Neuronal stem cell (in vitro differentiated cells): Measurements from ENCODE around the gene TUB.

Experiments
- DNase-seq: peaks from one replicate; pipeline ENCODE4 v3.0.0-alpha.2; 2013; ENCODE audit warnings: low spot score
- H2AFZ ChIP-seq: one replicate; pipeline ENCODE4 v1.6.1; 2013; ENCODE audit warnings: mild to moderate bottlenecking, low read length, inconsistent platforms
- H2AK5ac ChIP-seq: 2 replicates; pipeline ENCODE4 v1.6.1; 2013; ENCODE audit warnings: low read depth, mild to moderate bottlenecking, inconsistent platforms, low read length, moderate library complexity, mixed read lengths
- H2BK120ac ChIP-seq: 2 replicates; pipeline ENCODE4 v1.6.1; 2013; ENCODE audit warnings: low read depth, mild to moderate bottlenecking, inconsistent platforms, low read length, moderate library complexity, mixed read lengths
- H2BK12ac ChIP-seq: one replicate; pipeline ENCODE4 v1.6.1; 2013; ENCODE audit warnings: low read length, inconsistent platforms
- H2BK15ac ChIP-seq: 2 replicates; pipeline ENCODE4 v1.6.1; 2013; ENCODE audit warnings: mild to moderate bottlenecking, low read length, inconsistent platforms, mixed read lengths
- H2BK5ac ChIP-seq: one replicate; pipeline ENCODE4 v1.6.1; 2013; ENCODE audit warnings: inconsistent platforms, mild to moderate bottlenecking, low read length, moderate library complexity
- H3K14ac ChIP-seq: one replicate; pipeline ENCODE4 v1.6.1; 2013; ENCODE audit warnings: low read length, inconsistent platforms
- H3K18ac ChIP-seq: 2 replicates; pipeline ENCODE4 v1.6.1; 2013; ENCODE audit warnings: low read length, inconsistent platforms
- H3K23ac ChIP-seq: 2 replicates; pipeline ENCODE4 v1.6.1; 2013; ENCODE audit warnings: low read depth, mild to moderate bottlenecking, mixed read lengths, low read length, inconsistent platforms; ENCODE audit not compliant: poor library complexity
- H3K27ac ChIP-seq: replicated peaks from 3 replicates; pipeline ENCODE4 v1.5.1; 2013; ENCODE audit warnings: low read length, inconsistent platforms
- H3K27me3 ChIP-seq, 3 experiments: 2 replicates each; pipeline ENCODE4 v1.6.1; 2013; ENCODE audit warnings: low read length in 3 of 3, mild to moderate bottlenecking in 2 of 3, inconsistent platforms in 1 of 3, low read depth in 1 of 3, mixed read lengths in 1 of 3, moderate library complexity in 1 of 3; ENCODE audit not compliant: control insufficient read depth in 3 of 3, insufficient read depth in 3 of 3
- H3K36me3 ChIP-seq, 2 donors: replicated peaks in 1 of 2; 2 replicates each; pipeline ENCODE4 v1.6.1; 2013; ENCODE audit warnings: low read length in 2 of 2; ENCODE audit not compliant: control insufficient read depth in 2 of 2, insufficient read depth in 2 of 2
- H3K4ac ChIP-seq: 2 replicates; pipeline ENCODE4 v1.6.1; 2013; ENCODE audit warnings: inconsistent platforms, mild to moderate bottlenecking, low read length, moderate library complexity
- H3K4me1 ChIP-seq, 2 donors: 1 replicate in 1 of 2; 2 replicates in 1 of 2; pipeline ENCODE4 v1.6.1; 2013; ENCODE audit warnings: low read length in 2 of 2, low read depth in 1 of 2; ENCODE audit not compliant: control insufficient read depth in 2 of 2, insufficient read depth in 1 of 2
- H3K4me2 ChIP-seq: one replicate; pipeline ENCODE4 v1.6.1; 2013; ENCODE audit warnings: mild to moderate bottlenecking, low read length, inconsistent platforms; ENCODE audit not compliant: insufficient read depth, poor library complexity, severe bottlenecking
- H3K4me3 ChIP-seq, 2 donors: 2 replicates each; pipeline ENCODE4 v1.5.1; 2013; ENCODE audit warnings: low read length in 2 of 2, mild to moderate bottlenecking in 2 of 2, inconsistent platforms in 1 of 2, moderate library complexity in 1 of 2
- H3K79me1 ChIP-seq: one replicate; pipeline ENCODE4 v1.6.1; 2013; ENCODE audit warnings: low read depth, mild to moderate bottlenecking, inconsistent platforms, low read length, moderate library complexity
- H3K9ac ChIP-seq: one replicate; pipeline ENCODE4 v1.6.1; 2013; ENCODE audit warnings: mild to moderate bottlenecking, low read depth, low read length, inconsistent platforms; ENCODE audit not compliant: poor library complexity
- H3K9me3 ChIP-seq, 2 donors: replicated peaks in 1 of 2; 2 replicates each; pipeline versions ENCODE3 to v1.6.1; 2013; ENCODE audit warnings: low read length in 2 of 2, mild to moderate bottlenecking in 2 of 2, inconsistent platforms in 1 of 2, low read depth in 1 of 2, mixed read lengths in 1 of 2, moderate library complexity in 1 of 2; ENCODE audit not compliant: control insufficient read depth in 2 of 2, insufficient read depth in 1 of 2
- H4K8ac ChIP-seq: one replicate; pipeline ENCODE4 v1.6.1; 2013; ENCODE audit warnings: low read depth, mild to moderate bottlenecking, inconsistent platforms, low read length, moderate library complexity
- H4K91ac ChIP-seq: one replicate; pipeline ENCODE4 v1.6.1; 2013; ENCODE audit warnings: low read length, low read depth, mild to moderate bottlenecking, inconsistent platforms; ENCODE audit not compliant: poor library complexity
- WGBS, 2 donors: extraction: QIAGEN DNeasy Blood & Tissue Kit; methylation state at CpG; one replicate each; pipeline ENCODE4 v1.1.7; 2013; ENCODE audit warnings: missing lambda C conversion rate in 2 of 2, mixed read lengths in 1 of 2; ENCODE audit not compliant: insufficient read length in 2 of 2, insufficient replicate concordance in 1 of 2; ENCODE audit errors: extremely low coverage in 2 of 2; 5-methylcytosine and 5-hydroxymethylcytosine counted together

TUB gene

GRCh38 chr11:8035200-8035855, 45.7 kb upstream of the TUB start:
- Histone ChIP-seq H4K8ac (no peak overlapping the region), H3K79me1 (peaks cover 3% of the 10 kb centered on the region), H3K36me3 (no peaks in the 10 kb centered on the region), H2BK120ac (no peak overlapping the region), H3K4me1 (peaks cover 12 to 24% of the 10 kb centered on the region in 2 donors), H2AFZ (peak overlapping the region; percentile 31), H3K14ac (peak overlapping the region; percentile 58), H2AK5ac (peak overlapping the region; percentile 37), H3K4me2 (no peak overlapping the region), H3K18ac (peak overlapping the region; percentile 44), H2BK12ac (no peak overlapping the region), H3K4me3 (no peak overlapping the region), H3K27me3 (peaks cover 0 to 40% (median 0%) of the 10 kb centered on the region in 3 experiments), H3K4ac (no peak overlapping the region), H3K9ac (peak overlapping the region; percentile 24), H3K9me3 (no peaks in the 10 kb centered on the region), H2BK15ac (peak overlapping the region; percentile 30), H2BK5ac (no peak overlapping the region), H4K91ac (peak overlapping the region; percentile 9), H3K23ac (no peak overlapping the region), H3K27ac (no peak overlapping the region)
- DNase-seq: no peak
- no CpG with 5 or more reads among the region's 11 CpGs for WGBS, 2 donors

GRCh38 chr11:8036002-8036802, 44.8 kb upstream of the TUB start:
- Histone ChIP-seq H3K4me1 (peaks cover 12 to 24% of the 10 kb centered on the region in 2 donors), H3K79me1 (peaks cover 3% of the 10 kb centered on the region), H3K4me3 (no peak overlapping the region), H3K27ac (no peak overlapping the region), H3K14ac (no peak overlapping the region), H2BK12ac (no peak overlapping the region), H3K4ac (no peak overlapping the region), H2BK15ac (peak overlapping the region; percentile 30), H2AK5ac (peak overlapping the region; percentile 27), H2BK5ac (no peak overlapping the region), H3K27me3 (peaks cover 0 to 31% (median 0%) of the 10 kb centered on the region in 3 experiments), H3K18ac (peak overlapping the region; percentile 34), H2BK120ac (no peak overlapping the region), H3K4me2 (no peak overlapping the region), H3K36me3 (no peaks in the 10 kb centered on the region), H3K9ac (no peak overlapping the region), H2AFZ (no peak overlapping the region), H3K23ac (peak overlapping the region; percentile 66), H3K9me3 (no peaks in the 10 kb centered on the region), H4K8ac (no peak overlapping the region), H4K91ac (peak overlapping the region; percentile 9)
- WGBS, 2 donors: no CpG with 5 or more reads among the region's 5 CpGs
- DNase-seq: no peak

GRCh38 chr11:8036986-8037385, 44.0 kb upstream of the TUB start:
- Histone ChIP-seq H2BK15ac (no peak overlapping the region), H3K4me2 (no peak overlapping the region), H3K27me3 (peaks cover 0 to 23% (median 0%) of the 10 kb centered on the region in 3 experiments), H3K4ac (no peak overlapping the region), H3K27ac (no peak overlapping the region), H4K8ac (no peak overlapping the region), H3K4me1 (peaks cover 12 to 24% of the 10 kb centered on the region in 2 donors), H4K91ac (no peak overlapping the region), H2BK5ac (no peak overlapping the region), H2BK120ac (no peak overlapping the region), H3K14ac (no peak overlapping the region), H3K9ac (no peak overlapping the region), H3K9me3 (no peaks in the 10 kb centered on the region), H3K36me3 (no peaks in the 10 kb centered on the region), H3K4me3 (no peak overlapping the region), H2AK5ac (no peak overlapping the region), H2BK12ac (no peak overlapping the region), H3K79me1 (peaks cover 3% of the 10 kb centered on the region), H3K23ac (no peak overlapping the region), H3K18ac (no peak overlapping the region), H2AFZ (no peak overlapping the region)
- no peak for DNase-seq
- no CpG with 5 or more reads among the region's 5 CpGs for WGBS, 2 donors

DNA sequence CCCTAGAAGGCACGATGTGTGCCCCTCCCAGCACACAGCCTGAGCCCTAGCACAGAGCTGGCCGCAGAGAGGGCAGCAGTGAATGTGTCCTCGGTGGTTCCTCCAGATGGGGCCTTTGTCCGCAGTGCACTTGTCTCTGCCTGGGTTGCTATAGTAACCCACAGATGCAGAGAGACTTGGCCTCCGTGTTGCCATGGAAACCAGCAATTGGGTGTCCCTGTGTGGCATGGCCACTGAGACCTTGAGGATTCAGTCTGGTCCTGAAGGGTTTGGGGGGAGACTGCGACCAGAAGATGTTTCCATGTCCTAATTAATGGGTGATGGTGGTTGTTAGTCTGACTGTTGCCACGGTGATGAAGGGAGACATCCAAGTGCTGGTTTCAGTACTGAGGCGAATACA, 42.6 kb upstream of the TUB start:
- H2AK5ac ChIP-seq: no peak overlapping the region
- DNase-seq: peak; percentile 53
- H3K27ac ChIP-seq: no peak overlapping the region
- no peak overlapping the region for H3K4me3 ChIP-seq
- H2BK120ac ChIP-seq: no peak overlapping the region
- H3K18ac ChIP-seq: no peak overlapping the region
- no peaks in the 10 kb centered on the region for H3K9me3 ChIP-seq
- no peak overlapping the region for H4K91ac ChIP-seq
- H2BK15ac ChIP-seq: no peak overlapping the region
- no peak overlapping the region for H2BK5ac ChIP-seq
- H3K79me1 ChIP-seq: peaks cover 3% of the 10 kb centered on the region
- WGBS, 2 donors: no CpG with 5 or more reads among the region's 8 CpGs
- no peak overlapping the region for H4K8ac ChIP-seq
- peaks cover 0 to 13% (median 0%) of the 10 kb centered on the region in 3 experiments for H3K27me3 ChIP-seq
- no peak overlapping the region for H3K14ac ChIP-seq
- H3K4me2 ChIP-seq: no peak overlapping the region
- H3K4me1 ChIP-seq: peaks cover 11 to 17% of the 10 kb centered on the region in 2 donors
- H3K9ac ChIP-seq: no peak overlapping the region
- no peak overlapping the region for H2AFZ ChIP-seq
- no peak overlapping the region for H3K4ac ChIP-seq
- no peak overlapping the region for H2BK12ac ChIP-seq
- no peak overlapping the region for H3K23ac ChIP-seq
- H3K36me3 ChIP-seq: no peaks in the 10 kb centered on the region
